Neural crest cell (in vitro differentiated cells): ENCODE data around the gene PANX1. TPM values are rescaled to one million over a fixed set of nuclear protein-coding genes. Genes with fewer than 3 reads are reported as not detected.

Experiments
- DNase-seq: peaks from one replicate; pipeline ENCODE4 v3.0.0; 2021; ENCODE audit warnings: low read depth, mixed read lengths, low spot score
- H3K27ac Mint-ChIP-seq: one replicate; pipeline ENCODE4 v1.8.0; 2021; ENCODE audit warnings: mild to moderate bottlenecking, mixed read lengths; ENCODE audit not compliant: unreplicated experiment
- H3K27me3 Mint-ChIP-seq: 2 replicates; pipeline ENCODE4 v1.8.0; 2021; ENCODE audit warnings: low read depth, mild to moderate bottlenecking, mixed read lengths
- H3K36me3 Mint-ChIP-seq: 2 replicates; pipeline ENCODE4 v1.8.0; 2021; ENCODE audit warnings: low read depth, mild to moderate bottlenecking, mixed read lengths
- H3K4me1 Mint-ChIP-seq: 2 replicates; pipeline ENCODE4 v1.8.0; 2021; ENCODE audit warnings: mixed read lengths
- H3K4me3 Mint-ChIP-seq: one replicate; pipeline ENCODE4 v1.8.0; 2021; ENCODE audit warnings: mild to moderate bottlenecking, mixed read lengths
- H3K9me3 Mint-ChIP-seq: 2 replicates; pipeline ENCODE4 v1.8.0; 2021; ENCODE audit warnings: mixed read lengths
- CTCF ChIP-seq: fragments of 200-600 bp; sonication (generic); conservative IDR thresholded peaks from 2 replicates; pipeline ENCODE4 v1.5.0; 2021; ENCODE audit warnings: antibody characterized with exemption, mild to moderate bottlenecking
- total RNA-seq: library from RNA; stranded (reverse); gene quantifications from 2 replicates; pipeline ENCODE4 v1.2.1, GENCODE V29; 2021

The PANX1 gene
- total RNA-seq, 1 donor from 2014 or later, result 43.1 TPM

GRCh38 chr11:94194712-94195111 is 66.1 kb downstream of the PANX1 start:
- Mint-ChIP-seq H3K27ac (no peak overlapping the region), H3K36me3 (no peaks in the 10 kb centered on the region), H3K9me3 (no peaks in the 10 kb centered on the region), H3K27me3 (no peaks in the 10 kb centered on the region), H3K4me3 (no peak overlapping the region), H3K4me1 (no peaks in the 10 kb centered on the region)
- no peak for TF ChIP-seq CTCF
- no peak for DNase-seq

- Mint-ChIP-seq H3K27ac (no peak overlapping the region), H3K36me3 (no peaks in the 10 kb centered on the region), H3K4me1 (peaks cover 5% of the 10 kb centered on the region), H3K9me3 (no peaks in the 10 kb centered on the region), H3K27me3 (no peaks in the 10 kb centered on the region), H3K4me3 (no peak overlapping the region)
- no peak for TF ChIP-seq CTCF
- no peak for DNase-seq
These were observed 67.7 kb downstream of the PANX1 start for GRCh38 chr11:94196363-94196762.

GRCh38 chr11:94198718-94199117 is 70.1 kb downstream of the PANX1 start:
- Mint-ChIP-seq H3K4me3 (no peak overlapping the region), H3K27ac (no peak overlapping the region), H3K36me3 (no peaks in the 10 kb centered on the region), H3K4me1 (peaks cover 9% of the 10 kb centered on the region), H3K27me3 (no peaks in the 10 kb centered on the region), H3K9me3 (no peaks in the 10 kb centered on the region)
- no peak for DNase-seq
- no peak for TF ChIP-seq CTCF

- TF ChIP-seq CTCF, result no peak
- DNase-seq, result no peak
- Mint-ChIP-seq H3K36me3 (no peaks in the 10 kb centered on the region), H3K9me3 (no peaks in the 10 kb centered on the region), H3K27ac (no peak overlapping the region), H3K27me3 (no peaks in the 10 kb centered on the region), H3K4me3 (no peak overlapping the region), H3K4me1 (peaks cover 9% of the 10 kb centered on the region)
These were observed 70.8 kb downstream of the PANX1 start for GRCh38 chr11:94199136-94200130.

DNA sequence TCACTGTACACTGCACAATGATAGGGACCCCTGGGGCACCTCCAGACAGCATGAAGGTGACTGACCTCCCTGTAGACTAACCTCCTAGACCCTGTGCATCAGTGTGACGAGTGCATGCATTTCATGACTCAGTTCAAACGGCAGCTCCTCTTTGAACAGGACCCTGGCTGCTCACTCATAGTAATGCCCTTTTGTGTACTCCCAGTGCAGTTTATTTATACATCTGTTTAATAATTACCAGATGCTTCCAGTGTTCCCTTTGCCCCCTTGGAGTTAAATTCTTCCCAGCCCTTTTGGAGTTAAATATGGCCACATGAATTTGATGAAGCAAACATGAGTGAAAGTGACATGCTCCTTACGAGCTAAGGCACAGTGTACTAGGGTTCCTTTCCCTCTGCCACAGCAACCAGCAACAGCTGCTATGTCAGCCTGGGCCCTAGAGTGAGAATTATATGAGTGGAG is 72.4 kb downstream of the PANX1 start:
- no peak for DNase-seq
- H3K9me3 Mint-ChIP-seq, result no peaks in the 10 kb centered on the region
- H3K4me1 Mint-ChIP-seq, result peaks cover 9% of the 10 kb centered on the region
- H3K27me3 Mint-ChIP-seq, result no peaks in the 10 kb centered on the region
- no peaks in the 10 kb centered on the region for H3K36me3 Mint-ChIP-seq
- H3K4me3 Mint-ChIP-seq, result no peak overlapping the region
- no peak overlapping the region for H3K27ac Mint-ChIP-seq
- TF ChIP-seq CTCF, result no peak
